GM03348 (cell line): ENCODE measurements around the gene FES.
"Not testable (repeated sequence)": the region's sequence is repeated elsewhere in the genome, so short reads cannot be mapped to it uniquely, and the experiment has no call there.

Source experiments
- DNase-seq: peaks from one replicate; pipeline ENCODE4 v3.0.0; 2012; ENCODE audit warnings: low spot score

Gene FES

GRCh38 chr15:90891346-90891949 is 7.1 kb downstream of the FES start:
- no peak for DNase-seq

GRCh38 chr15:90892023-90892422 is 7.7 kb downstream of the FES start:
- DNase-seq, result no peak

GRCh38 chr15:90892498-90893174 is 8.3 kb downstream of the FES start:
- no peak for DNase-seq

GRCh38 chr15:90893175-90894090 is 9.1 kb downstream of the FES start:
- DNase-seq, result no peak

GRCh38 chr15:90895571-90896117 is 11.3 kb downstream of the FES start:
- DNase-seq, result peak; percentile 20

GRCh38 chr15:90897131-90897655 is 12.9 kb downstream of the FES start:
- not testable (repeated sequence) for DNase-seq

GRCh38 chr15:90901175-90902039 is 17.1 kb downstream of the FES start:
- no peak for DNase-seq

- peak; percentile 100 for DNase-seq
Measured at GRCh38 chr15:90902040-90902839, 17.9 kb downstream of the FES start.

- peak; percentile 83 for DNase-seq
Measured at GRCh38 chr15:90902840-90903732, 18.8 kb downstream of the FES start, which contains the start of gene MAN2A2. TSS of gene MAN2A2 (plus strand) at chr15:90903302. CDS start at chr15:90904208, 906 bp downstream.

GRCh38 chr15:90903733-90904536 is 19.6 kb downstream of the FES start:
- DNase-seq, result no peak

GRCh38 chr15:90904746-90905145 is 20.4 kb downstream of the FES start:
- DNase-seq, result no peak

- no peak for DNase-seq
Measured at GRCh38 chr15:90905306-90906180, 21.2 kb downstream of the FES start.

- DNase-seq, result no peak
Measured at GRCh38 chr15:90906181-90906849, 22.0 kb downstream of the FES start.

GRCh38 chr15:90907051-90907660 is 22.9 kb downstream of the FES start:
- DNase-seq, result no peak

GRCh38 chr15:90907838-90908507 is 23.7 kb downstream of the FES start:
- no peak for DNase-seq

- not testable (repeated sequence) for DNase-seq
Measured at GRCh38 chr15:90909449-90909848, 25.1 kb downstream of the FES start.
